GM21737 (cell line): ENCODE results near the gene AUH.

Source experiments
- ATAC-seq: cut with Tn5 transposase; IDR thresholded peaks from one replicate; pipeline ENCODE4 v1.9.1; 2021; ENCODE audit warnings: mild to moderate bottlenecking, moderate library complexity; ENCODE audit not compliant: unreplicated experiment

AUH gene

GRCh38 chr9:91298311-91298710 is 63.4 kb downstream of the AUH start:
- ATAC-seq, result no peak

- ATAC-seq, result no peak
Measured at GRCh38 chr9:91297306-91297705, 64.4 kb downstream of the AUH start.

GRCh38 chr9:91296354-91296753 is 65.4 kb downstream of the AUH start:
- no peak for ATAC-seq

GRCh38 chr9:91295357-91295756 is 66.4 kb downstream of the AUH start:
- no peak for ATAC-seq

- ATAC-seq, result no peak
Measured at GRCh38 chr9:91291866-91292265, 69.9 kb downstream of the AUH start.

GRCh38 chr9:91289244-91289643 is 72.5 kb downstream of the AUH start:
- ATAC-seq, result no peak

GRCh38 chr9:91285729-91286353 is 75.9 kb downstream of the AUH start:
- no peak for ATAC-seq

GRCh38 chr9:91282292-91282691 is 79.4 kb downstream of the AUH start:
- ATAC-seq, result no peak

- no peak for ATAC-seq
Measured at GRCh38 chr9:91279296-91280204, 82.2 kb downstream of the AUH start.

- ATAC-seq, result no peak
Measured at GRCh38 chr9:91276513-91276912, 85.2 kb downstream of the AUH start.

GRCh38 chr9:91275655-91276054 is 86.1 kb downstream of the AUH start:
- ATAC-seq, result no peak

- ATAC-seq, result no peak
Measured at GRCh38 chr9:91274949-91275492, 86.7 kb downstream of the AUH start.

GRCh38 chr9:91273853-91274552 is 87.7 kb downstream of the AUH start:
- ATAC-seq, result peak; percentile 50

GRCh38 chr9:91271156-91271555 is 90.6 kb downstream of the AUH start:
- no peak for ATAC-seq

GRCh38 chr9:91269907-91270491 is 91.7 kb downstream of the AUH start:
- no peak for ATAC-seq

GRCh38 chr9:91266448-91266847 is 95.3 kb downstream of the AUH start:
- ATAC-seq, result no peak

GRCh38 chr9:91265514-91265913 is 96.2 kb downstream of the AUH start:
- no peak for ATAC-seq

- ATAC-seq, result no peak
Measured at GRCh38 chr9:91261417-91261816, 100.3 kb downstream of the AUH start.

- ATAC-seq, result no peak
Measured at GRCh38 chr9:91259162-91259561, 102.6 kb downstream of the AUH start.

- ATAC-seq, result no peak
Measured at GRCh38 chr9:91258451-91258850, 103.3 kb downstream of the AUH start.

GRCh38 chr9:91256235-91256634 is 105.5 kb downstream of the AUH start:
- ATAC-seq, result no peak
